ENCODE measurements around the gene PCDH9. TPM values are rescaled to one million over a fixed set of nuclear protein-coding genes. Genes with fewer than 3 reads are reported as not detected.

Gene PCDH9
- total and polyA plus RNA-seq, 10 of the 15 experiments (the other 5 are each of a cell fraction or from before 2014, with no cell fraction given): 0.02 to 2.3 (median 0.05) TPM; not detected in 1

GRCh38 chr13:67128136-67128535 is 102.0 kb downstream of the PCDH9 start:
- DNase-seq (ENCODE audit: low read depth, low spot score) (no peak), ATAC-seq (no peak), FAIRE-seq (no peak)
- in situ Hi-C loops (cut with MboI): no loop called here
- RAD21 ChIA-PET (ENCODE audit: unreplicated experiment): no interaction called here
- H3K79me2 ChIP-seq (ENCODE audit: control insufficient read depth, insufficient read depth, low read length): no peaks in the 10 kb centered on the region
- H3K4me3 ChIP-seq: no peak overlapping the region
- no TSS peak for BruUV-seq (replicated peaks)
- no peak overlapping the region for H3K9ac ChIP-seq (ENCODE audit: control insufficient read depth, insufficient read depth, low read length)
- H3K36me3 ChIP-seq (ENCODE audit: control insufficient read depth in 2 of 2, insufficient read depth in 2 of 2, low read length in 1 of 2): no peaks in the 10 kb centered on the region
- no peak overlapping the region for H2AFZ ChIP-seq (ENCODE audit: control insufficient read depth, low read depth, low read length)
- no peak for TF ChIP-seq PRDM15 (CRISPR knock-in tag; IDR thresholded peaks at IDR 0.05)
- no peak for TF ChIP-seq STAT1 (conservative IDR thresholded peaks at IDR 0.05)
- TF ChIP-seq, protein P1, sequence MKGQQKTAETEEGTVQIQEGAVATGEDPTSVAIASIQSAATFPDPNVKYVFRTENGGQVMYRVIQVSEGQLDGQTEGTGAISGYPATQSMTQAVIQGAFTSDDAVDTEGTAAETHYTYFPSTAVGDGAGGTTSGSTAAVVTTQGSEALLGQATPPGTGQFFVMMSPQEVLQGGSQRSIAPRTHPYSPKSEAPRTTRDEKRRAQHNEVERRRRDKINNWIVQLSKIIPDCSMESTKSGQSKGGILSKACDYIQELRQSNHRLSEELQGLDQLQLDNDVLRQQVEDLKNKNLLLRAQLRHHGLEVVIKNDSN (IDR thresholded peaks at IDR 0.05; ENCODE audit: borderline replicate concordance, extremely low read length, insufficient read depth, low read depth, low read length): no peak
- no peak for TF ChIP-seq ZNF207 (IDR thresholded peaks at IDR 0.05; ENCODE audit: borderline replicate concordance)
- TF ChIP-seq, protein P2, sequence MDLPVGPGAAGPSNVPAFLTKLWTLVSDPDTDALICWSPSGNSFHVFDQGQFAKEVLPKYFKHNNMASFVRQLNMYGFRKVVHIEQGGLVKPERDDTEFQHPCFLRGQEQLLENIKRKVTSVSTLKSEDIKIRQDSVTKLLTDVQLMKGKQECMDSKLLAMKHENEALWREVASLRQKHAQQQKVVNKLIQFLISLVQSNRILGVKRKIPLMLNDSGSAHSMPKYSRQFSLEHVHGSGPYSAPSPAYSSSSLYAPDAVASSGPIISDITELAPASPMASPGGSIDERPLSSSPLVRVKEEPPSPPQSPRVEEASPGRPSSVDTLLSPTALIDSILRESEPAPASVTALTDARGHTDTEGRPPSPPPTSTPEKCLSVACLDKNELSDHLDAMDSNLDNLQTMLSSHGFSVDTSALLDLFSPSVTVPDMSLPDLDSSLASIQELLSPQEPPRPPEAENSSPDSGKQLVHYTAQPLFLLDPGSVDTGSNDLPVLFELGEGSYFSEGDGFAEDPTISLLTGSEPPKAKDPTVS (IDR thresholded peaks at IDR 0.05; ENCODE audit: low read depth, low read length): no peak
- no peak for TF ChIP-seq CHD2 (IDR thresholded peaks at IDR 0.05; ENCODE audit: borderline replicate concordance, low read depth, low read length)
- no peak for TF ChIP-seq FOXK2 (IDR thresholded peaks at IDR 0.05)
- no peak for TF ChIP-seq NR2C1 (IDR thresholded peaks at IDR 0.05)
- TF ChIP-seq E2F4 (IDR thresholded peaks at IDR 0.05; ENCODE audit: low read depth, low read length): no peak
- no peak for TF ChIP-seq MEF2B (IDR thresholded peaks at IDR 0.05; ENCODE audit: partially characterized antibody, poor library complexity, severe bottlenecking)
- TF ChIP-seq SIN3A (IDR thresholded peaks at IDR 0.05; ENCODE audit: low read depth, low read length): no peak
- TF ChIP-seq, protein P3, sequence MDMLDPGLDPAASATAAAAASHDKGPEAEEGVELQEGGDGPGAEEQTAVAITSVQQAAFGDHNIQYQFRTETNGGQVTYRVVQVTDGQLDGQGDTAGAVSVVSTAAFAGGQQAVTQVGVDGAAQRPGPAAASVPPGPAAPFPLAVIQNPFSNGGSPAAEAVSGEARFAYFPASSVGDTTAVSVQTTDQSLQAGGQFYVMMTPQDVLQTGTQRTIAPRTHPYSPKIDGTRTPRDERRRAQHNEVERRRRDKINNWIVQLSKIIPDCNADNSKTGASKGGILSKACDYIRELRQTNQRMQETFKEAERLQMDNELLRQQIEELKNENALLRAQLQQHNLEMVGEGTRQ (IDR thresholded peaks at IDR 0.05; ENCODE audit: borderline replicate concordance, low read depth, low read length): no peak
- no peak for TF ChIP-seq ZBED1 (IDR thresholded peaks at IDR 0.05; ENCODE audit: borderline replicate concordance)
- TF ChIP-seq MYB (IDR thresholded peaks at IDR 0.05; ENCODE audit: borderline replicate concordance, low read depth, low read length): no peak
- no peak for TF ChIP-seq TARDBP (IDR thresholded peaks at IDR 0.05; ENCODE audit: borderline replicate concordance)
- TF ChIP-seq MXI1 (IDR thresholded peaks at IDR 0.05; ENCODE audit: low read depth, low read length): no peak
- no peak for TF ChIP-seq SMC3 (IDR thresholded peaks at IDR 0.05; ENCODE audit: borderline replicate concordance, low read length)
- H3K4me2 ChIP-seq (ENCODE audit: control insufficient read depth, insufficient read depth): no peak overlapping the region
- intact Hi-C loops (cut with micrococcal nuclease; ENCODE audit: unreplicated experiment): no loop called here
- H3K9me3 ChIP-seq (replicated peaks; ENCODE audit: control insufficient read depth, insufficient read depth, low read length): no peaks in the 10 kb centered on the region
- no peaks in the 10 kb centered on the region for H3K4me1 ChIP-seq (ENCODE audit: control insufficient read depth, insufficient read depth, low read length)
- H3K27ac ChIP-seq (ENCODE audit: control insufficient read depth, insufficient read depth): no peak overlapping the region
- SMC1A ChIA-PET (ENCODE audit: uncharacterized antibody, unreplicated experiment): no interaction called here
- H4K20me1 ChIP-seq (ENCODE audit: control insufficient read depth, insufficient read depth): no peaks in the 10 kb centered on the region
- POLR2A ChIA-PET: no interaction called here
- CTCF ChIA-PET: no interaction called here
- 0% methylated on average over 3 of the region's 3 CpGs for WGBS (ENCODE audit: insufficient coverage, insufficient replicate concordance, low lambda C conversion rate, missing lambda C conversion rate)
- H3K27me3 ChIP-seq (replicated peaks in 1 of 2; ENCODE audit: control insufficient read depth in 2 of 2, insufficient read depth in 2 of 2, low read length in 1 of 2): no peaks in the 10 kb centered on the region; a peak in 1 of 4 replicates
